Sigmoid colon (tissue), 4 donors: ENCODE results near the gene IGFLR1.
A peak's percentile ranks its signal among the peaks of the same experiment; 100 is the strongest.

Source experiments
- EP300 ChIP-seq, 4 donors: sonication (generic); formaldehyde crosslinking; IDR thresholded peaks; one replicate each; pipeline ENCODE4 v1.6.1; 2017; ENCODE audit warnings: antibody characterized with exemption in 4 of 4
- POLR2A ChIP-seq, 2 donors: fragments of 450-650 bp; IDR thresholded peaks; one replicate each; pipeline ENCODE4 v1.6.1; 2016; ENCODE audit warnings: antibody characterized with exemption in 2 of 2, mild to moderate bottlenecking in 2 of 2, moderate library complexity in 2 of 2
- POLR2AphosphoS5 ChIP-seq, 4 donors: sonication (generic); formaldehyde crosslinking; IDR thresholded peaks; one replicate each; pipeline ENCODE4 v1.6.1; 2017; ENCODE audit warnings: antibody characterized with exemption in 4 of 4
- TF ChIP-seq, protein P1 (sequence below), 4 experiments: fragments of 450-650 bp in 3 of 4; fragments of 200-600 bp in 1 of 4; IDR thresholded peaks; one replicate each; pipeline ENCODE4 v1.5.1; 2016 to 2019; ENCODE audit warnings: antibody characterized with exemption in 4 of 4, mild to moderate bottlenecking in 3 of 4, moderate library complexity in 2 of 4

DNA sequence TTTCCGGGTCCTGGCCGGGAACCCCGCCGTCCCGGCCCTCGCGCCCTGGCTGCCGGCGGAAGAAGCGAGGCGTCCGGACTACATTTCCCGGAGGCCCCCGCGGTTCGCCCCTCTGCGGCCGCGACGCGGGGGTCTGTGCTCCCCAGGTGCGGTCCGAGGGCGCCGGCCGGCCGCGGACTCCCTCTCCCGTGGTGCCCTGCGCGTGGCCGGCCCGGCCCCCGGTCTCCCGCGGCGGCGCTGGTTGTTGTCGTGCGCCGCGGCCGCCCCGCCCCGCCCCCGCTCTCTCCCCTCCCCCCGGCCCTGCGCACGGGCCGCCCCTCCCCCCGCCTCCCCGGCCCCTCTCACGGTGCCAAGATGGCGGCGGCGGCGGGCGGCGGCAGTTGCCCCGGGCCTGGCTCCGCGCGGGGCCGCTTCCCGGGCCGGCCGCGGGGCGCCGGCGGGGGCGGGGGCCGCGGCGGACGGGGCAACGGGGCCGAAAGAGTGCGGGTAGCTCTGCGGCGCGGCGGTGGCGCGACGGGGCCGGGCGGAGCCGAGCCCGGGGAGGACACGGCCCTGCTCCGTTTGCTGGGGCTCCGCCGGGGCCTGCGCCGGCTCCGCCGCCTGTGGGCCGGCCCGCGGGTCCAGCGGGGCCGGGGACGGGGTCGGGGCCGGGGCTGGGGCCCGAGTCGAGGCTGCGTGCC lies 24.4 kb downstream of the IGFLR1 start, which contains the start of gene KMT2B:
- TF ChIP-seq, protein P1, sequence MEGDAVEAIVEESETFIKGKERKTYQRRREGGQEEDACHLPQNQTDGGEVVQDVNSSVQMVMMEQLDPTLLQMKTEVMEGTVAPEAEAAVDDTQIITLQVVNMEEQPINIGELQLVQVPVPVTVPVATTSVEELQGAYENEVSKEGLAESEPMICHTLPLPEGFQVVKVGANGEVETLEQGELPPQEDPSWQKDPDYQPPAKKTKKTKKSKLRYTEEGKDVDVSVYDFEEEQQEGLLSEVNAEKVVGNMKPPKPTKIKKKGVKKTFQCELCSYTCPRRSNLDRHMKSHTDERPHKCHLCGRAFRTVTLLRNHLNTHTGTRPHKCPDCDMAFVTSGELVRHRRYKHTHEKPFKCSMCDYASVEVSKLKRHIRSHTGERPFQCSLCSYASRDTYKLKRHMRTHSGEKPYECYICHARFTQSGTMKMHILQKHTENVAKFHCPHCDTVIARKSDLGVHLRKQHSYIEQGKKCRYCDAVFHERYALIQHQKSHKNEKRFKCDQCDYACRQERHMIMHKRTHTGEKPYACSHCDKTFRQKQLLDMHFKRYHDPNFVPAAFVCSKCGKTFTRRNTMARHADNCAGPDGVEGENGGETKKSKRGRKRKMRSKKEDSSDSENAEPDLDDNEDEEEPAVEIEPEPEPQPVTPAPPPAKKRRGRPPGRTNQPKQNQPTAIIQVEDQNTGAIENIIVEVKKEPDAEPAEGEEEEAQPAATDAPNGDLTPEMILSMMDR (IDR thresholded peaks at IDR 0.05) = no peak
- TF ChIP-seq POLR2AphosphoS5 (IDR thresholded peaks at IDR 0.05) (peak in 2 of 4 donors; percentile 37 to 42), POLR2A (IDR thresholded peaks at IDR 0.05) (no peak), EP300 (IDR thresholded peaks at IDR 0.05) (no peak)
